GM12878 (cell line): ENCODE data around the gene KRT80. TPM values are rescaled to one million over a fixed set of nuclear protein-coding genes. Genes with fewer than 3 reads are reported as not detected.

ENCODE experiments used
- ATAC-seq: fragments of 200-7000 bp; cut with Tn5 transposase; 3 replicates; pipeline ENCODE4 v1.9.1; 2020; ENCODE audit warnings: mild to moderate bottlenecking, moderate library complexity
- BruUV-seq: library from RNA; stranded (reverse); fragments of 400-500 nt; replicated peaks from 2 replicates; lab custom pipeline; 2021; lab: Mats Ljungman, UMichigan
- CTCF ChIA-PET: fragments of 300-600 bp; sonication (Branson Sonifier 250); formaldehyde crosslinking; extraction: SDS; loops from one replicate; lab custom pipeline; 2021; ENCODE audit warnings: inconsistent platforms; lab: Yijun Ruan, JAX
- POLR2A ChIA-PET: fragments of 350-600 bp; formaldehyde crosslinking; extraction: SDS; loops from one replicate; lab custom pipeline; 2021; ENCODE audit warnings: inconsistent platforms; lab: Charles Lee
- RAD21 ChIA-PET: fragments of 300-600 bp; sonication (Branson Sonifier 250); formaldehyde crosslinking; loops from one replicate; lab custom pipeline; 2023; ENCODE audit warnings: antibody characterized with exemption; ENCODE audit not compliant: unreplicated experiment; lab: Charles Lee
- SMC1A ChIA-PET: fragments of 300-600 bp; sonication (Branson Sonifier 250); formaldehyde crosslinking; loops from one replicate; lab custom pipeline; 2023; ENCODE audit not compliant: unreplicated experiment, uncharacterized antibody; lab: Charles Lee
- DNase-seq: peaks from one replicate; pipeline ENCODE4 v3.0.0-alpha.2; 2011; ENCODE audit warnings: low read depth, low spot score
- FAIRE-seq: peaks from 3 replicates; lab custom pipeline; 2011; peaks lifted over from hg19 to GRCh38; lab: Jason Lieb, UNC
- H2AFZ ChIP-seq: 2 replicates; pipeline ENCODE4 v1.6.0; 2011; ENCODE audit warnings: low read depth, low read length, control low read depth; ENCODE audit not compliant: control insufficient read depth
- H3K27ac ChIP-seq: 2 replicates; pipeline ENCODE4 v1.5.1; 2011; ENCODE audit warnings: control low read depth; ENCODE audit not compliant: control insufficient read depth, insufficient read depth
- H3K27me3 ChIP-seq, 2 experiments: replicated peaks in 1 of 2; 2 replicates each; pipeline versions ENCODE4 v1.6.0 to v1.6.1; 2011; ENCODE audit warnings: low read length in 1 of 2; ENCODE audit not compliant: control insufficient read depth in 2 of 2, insufficient read depth in 2 of 2
- H3K36me3 ChIP-seq, 2 experiments: 2 replicates each; pipeline ENCODE4 v1.5.1; 2011; ENCODE audit warnings: low read length in 1 of 2; ENCODE audit not compliant: control insufficient read depth in 2 of 2, insufficient read depth in 2 of 2
- H3K4me1 ChIP-seq: 2 replicates; pipeline ENCODE4 v1.6.1; 2011; ENCODE audit warnings: mild to moderate bottlenecking, low read length, moderate library complexity, mixed read lengths; ENCODE audit not compliant: control insufficient read depth, insufficient read depth
- H3K4me2 ChIP-seq: 2 replicates; pipeline ENCODE4 v1.6.0; 2011; ENCODE audit warnings: control low read depth; ENCODE audit not compliant: control insufficient read depth, insufficient read depth
- H3K4me3 ChIP-seq: fragments of 200-600 bp; sonication (generic); 2 replicates; pipeline ENCODE4 v1.5.1; 2016
- H3K79me2 ChIP-seq: 2 replicates; pipeline ENCODE4 v1.6.0; 2011; ENCODE audit warnings: low read length; ENCODE audit not compliant: control insufficient read depth, insufficient read depth
- H3K9ac ChIP-seq: 2 replicates; pipeline ENCODE4 v1.8.0; 2011; ENCODE audit warnings: low read length, control low read depth, mixed read lengths; ENCODE audit not compliant: control insufficient read depth, insufficient read depth
- H3K9me3 ChIP-seq: replicated peaks from 3 replicates; pipeline ENCODE4 v1.5.1; 2011; ENCODE audit warnings: mild to moderate bottlenecking, low read length; ENCODE audit not compliant: control insufficient read depth, insufficient read depth
- H4K20me1 ChIP-seq: 2 replicates; pipeline ENCODE4 v1.6.0; 2011; ENCODE audit not compliant: control insufficient read depth, insufficient read depth
- ASH2L ChIP-seq: fragments of 300-600, 200-600 bp; sonication (generic); IDR thresholded peaks from 2 replicates; pipeline ENCODE4 v1.6.1; 2017; ENCODE audit warnings: low read depth, mild to moderate bottlenecking, borderline replicate concordance
- BCL3 ChIP-seq: IDR thresholded peaks from 2 replicates; pipeline ENCODE4 v1.6.1; 2011; ENCODE audit warnings: borderline replicate concordance, low read depth, mild to moderate bottlenecking, moderate library complexity, low read length; ENCODE audit not compliant: insufficient read depth, poor library complexity, severe bottlenecking
- CBFB ChIP-seq: IDR thresholded peaks from 2 replicates; pipeline ENCODE4 v1.6.1; 2016; ENCODE audit warnings: antibody characterized with exemption, low read depth
- EZH2 ChIP-seq: IDR thresholded peaks from 2 replicates; pipeline ENCODE4 v1.6.1; 2012; ENCODE audit warnings: low read depth, mild to moderate bottlenecking, control low read depth, inconsistent platforms, low read length, borderline replicate concordance; ENCODE audit not compliant: control insufficient read depth
- HDAC6 ChIP-seq: fragments of 200-600 bp; sonication (generic); IDR thresholded peaks from one replicate; pipeline ENCODE4 v1.8.0; 2017; ENCODE audit warnings: antibody characterized with exemption; ENCODE audit not compliant: unreplicated experiment
- KAT2A ChIP-seq: conservative IDR thresholded peaks from 2 replicates; pipeline ENCODE4 v1.6.1; 2011; ENCODE audit warnings: low read depth, low read length; ENCODE audit not compliant: control insufficient read depth
- MXI1 ChIP-seq: fragments of 150-350 bp; IDR thresholded peaks from 2 replicates; pipeline ENCODE4 v1.6.1; 2011; ENCODE audit warnings: low read depth, mild to moderate bottlenecking, inconsistent platforms, low read length, improper control_type of control experiment
- RFX5 ChIP-seq: IDR thresholded peaks from 2 replicates; pipeline ENCODE4 v1.6.1; 2011; ENCODE audit warnings: low read depth, low read length, improper control_type of control experiment
- WGBS: methylation state at CpG from one replicate; pipeline ENCODE4 v1.1.6; 2016; ENCODE audit warnings: low lambda C conversion rate; ENCODE audit not compliant: insufficient replicate concordance, insufficient coverage; ENCODE audit errors: missing lambda C conversion rate; 5-methylcytosine and 5-hydroxymethylcytosine counted together
- in situ Hi-C: fragments of 300-500 bp; cut with MboI; formaldehyde crosslinking; loops from 9 replicates; pipeline ENCODE4 v1.14.3; 2018; ENCODE audit warnings: mixed read lengths
- intact Hi-C: fragments of 100-400 bp; cut with micrococcal nuclease; formaldehyde crosslinking; loops from one replicate; pipeline ENCODE4 v1.14.2; 2022; ENCODE audit not compliant: unreplicated experiment
- polyA plus RNA-seq, 11 experiments: library from polyadenylated mRNA; depleted of rRNA in 4 of 11; unstranded in 6 of 11; stranded (reverse) in 5 of 11; fragments of >200 nt; fragmentation: Nextera tagmentation in 4 of 11; fragmentation: Illumina TruSeq in 1 of 11; extraction: Ambion mirVana in 4 of 11; extraction: Trizol in 1 of 11; gene quantifications; 1 replicate in 1 of 11; 2 replicates in 10 of 11; pipeline versions ENCODE4 v1.2.1 to v1.2.3, GENCODE V29; 2011 to 2016; ENCODE audit warnings: inconsistent platforms in 2 of 11, missing spikeins in 2 of 11, low read depth in 1 of 11
- total RNA-seq, 4 experiments: library from RNA; depleted of rRNA in 3 of 4; stranded (reverse); fragments of >200 nt in 3 of 4; fragmentation: Illumina TruSeq in 1 of 4; extraction: Trizol in 1 of 4; gene quantifications; 2 replicates each; pipeline versions ENCODE4 v1.2.1 to v1.2.3, GENCODE V29; 2013 to 2021
- TF ChIP-seq, protein P1 (sequence below): IDR thresholded peaks from 2 replicates; pipeline ENCODE4 v1.6.1; 2012; ENCODE audit warnings: improper control_type of control experiment, low read depth, low read length; ENCODE audit not compliant: insufficient replicate concordance

The KRT80 gene
- total and polyA plus RNA-seq, 10 of the 15 experiments (the other 5 are each of a cell fraction or from before 2014, with no cell fraction given): 0.01 TPM; not detected in 9

DNA sequence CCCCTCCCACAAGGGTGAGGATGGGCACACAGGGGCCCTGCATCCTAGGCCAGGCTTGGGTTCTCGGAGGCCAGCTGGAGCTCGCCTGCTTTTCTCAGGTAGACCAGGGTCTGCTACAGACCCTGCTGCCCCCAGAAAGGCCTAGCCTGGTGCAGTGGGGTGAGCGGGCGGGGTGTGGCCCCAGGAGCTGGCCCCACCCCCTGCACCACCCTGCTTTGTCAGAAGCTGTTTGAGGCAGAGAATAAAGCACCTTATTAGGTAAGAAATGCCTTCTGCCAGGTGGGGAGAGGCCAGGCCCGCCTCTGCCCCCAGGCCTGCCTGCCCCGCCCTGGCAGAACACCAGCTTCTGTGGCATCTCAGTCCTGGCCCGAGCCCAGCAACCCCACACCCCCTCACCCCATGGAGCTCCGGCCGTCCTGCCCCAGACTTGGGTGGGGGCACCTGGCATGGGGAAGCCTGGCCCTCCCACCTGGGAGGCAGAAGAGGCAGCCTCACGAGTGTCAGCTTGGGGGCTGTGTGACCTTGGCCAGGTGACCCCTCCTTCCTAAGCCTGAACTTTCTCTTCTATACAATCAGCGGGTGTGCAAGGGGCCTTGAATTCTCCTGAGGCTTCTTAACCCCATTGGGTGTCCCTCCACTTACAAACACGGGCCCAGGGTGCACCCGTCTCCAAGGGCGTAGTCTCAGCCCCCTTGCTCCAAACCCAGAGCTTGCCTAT, 43.2 kb downstream of the KRT80 start:
- ATAC-seq (peak; percentile 22; the same call in 2 of the 3 replicates), DNase-seq (no peak), FAIRE-seq (no peak)
- intact Hi-C loops: no loop called here
- H4K20me1 ChIP-seq: no peaks in the 10 kb centered on the region
- no peak overlapping the region for H3K27ac ChIP-seq
- H3K36me3 ChIP-seq: no peaks in the 10 kb centered on the region
- TF ChIP-seq BCL3: no peak
- no peak for TF ChIP-seq ASH2L
- no peak for TF ChIP-seq RFX5
- TF ChIP-seq CBFB: no peak
- TF ChIP-seq, protein P1, sequence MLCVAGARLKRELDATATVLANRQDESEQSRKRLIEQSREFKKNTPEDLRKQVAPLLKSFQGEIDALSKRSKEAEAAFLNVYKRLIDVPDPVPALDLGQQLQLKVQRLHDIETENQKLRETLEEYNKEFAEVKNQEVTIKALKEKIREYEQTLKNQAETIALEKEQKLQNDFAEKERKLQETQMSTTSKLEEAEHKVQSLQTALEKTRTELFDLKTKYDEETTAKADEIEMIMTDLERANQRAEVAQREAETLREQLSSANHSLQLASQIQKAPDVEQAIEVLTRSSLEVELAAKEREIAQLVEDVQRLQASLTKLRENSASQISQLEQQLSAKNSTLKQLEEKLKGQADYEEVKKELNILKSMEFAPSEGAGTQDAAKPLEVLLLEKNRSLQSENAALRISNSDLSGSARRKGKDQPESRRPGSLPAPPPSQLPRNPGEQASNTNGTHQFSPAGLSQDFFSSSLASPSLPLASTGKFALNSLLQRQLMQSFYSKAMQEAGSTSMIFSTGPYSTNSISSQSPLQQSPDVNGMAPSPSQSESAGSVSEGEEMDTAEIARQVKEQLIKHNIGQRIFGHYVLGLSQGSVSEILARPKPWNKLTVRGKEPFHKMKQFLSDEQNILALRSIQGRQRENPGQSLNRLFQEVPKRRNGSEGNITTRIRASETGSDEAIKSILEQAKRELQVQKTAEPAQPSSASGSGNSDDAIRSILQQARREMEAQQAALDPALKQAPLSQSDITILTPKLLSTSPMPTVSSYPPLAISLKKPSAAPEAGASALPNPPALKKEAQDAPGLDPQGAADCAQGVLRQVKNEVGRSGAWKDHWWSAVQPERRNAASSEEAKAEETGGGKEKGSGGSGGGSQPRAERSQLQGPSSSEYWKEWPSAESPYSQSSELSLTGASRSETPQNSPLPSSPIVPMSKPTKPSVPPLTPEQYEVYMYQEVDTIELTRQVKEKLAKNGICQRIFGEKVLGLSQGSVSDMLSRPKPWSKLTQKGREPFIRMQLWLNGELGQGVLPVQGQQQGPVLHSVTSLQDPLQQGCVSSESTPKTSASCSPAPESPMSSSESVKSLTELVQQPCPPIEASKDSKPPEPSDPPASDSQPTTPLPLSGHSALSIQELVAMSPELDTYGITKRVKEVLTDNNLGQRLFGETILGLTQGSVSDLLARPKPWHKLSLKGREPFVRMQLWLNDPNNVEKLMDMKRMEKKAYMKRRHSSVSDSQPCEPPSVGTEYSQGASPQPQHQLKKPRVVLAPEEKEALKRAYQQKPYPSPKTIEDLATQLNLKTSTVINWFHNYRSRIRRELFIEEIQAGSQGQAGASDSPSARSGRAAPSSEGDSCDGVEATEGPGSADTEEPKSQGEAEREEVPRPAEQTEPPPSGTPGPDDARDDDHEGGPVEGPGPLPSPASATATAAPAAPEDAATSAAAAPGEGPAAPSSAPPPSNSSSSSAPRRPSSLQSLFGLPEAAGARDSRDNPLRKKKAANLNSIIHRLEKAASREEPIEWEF: no peak
- TF ChIP-seq EZH2: no peak
- TF ChIP-seq HDAC6: no peak
- TF ChIP-seq KAT2A: no peak
- TF ChIP-seq MXI1: no peak
- no TSS peak for BruUV-seq
- no peak overlapping the region for H2AFZ ChIP-seq
- H3K9me3 ChIP-seq: no peaks in the 10 kb centered on the region
- SMC1A ChIA-PET: no interaction called here
- in situ Hi-C loops: loop anchor here (5.0 kb wide), 1 partner anchor 839 kb away; no protein-coding TSS in a partner anchor
- H3K9ac ChIP-seq: no peak overlapping the region
- CTCF ChIA-PET: interaction anchor here (0.6 to 2.1 kb wide), 4 partner anchors 123 to 732 kb away, joined by 3 to 6 read pairs (median 4); no protein-coding TSS in a partner anchor
- WGBS: 20% methylated on average over 14 of the region's 14 CpGs
- H3K4me2 ChIP-seq: no peak overlapping the region
- H3K79me2 ChIP-seq: no peaks in the 10 kb centered on the region
- no peaks in the 10 kb centered on the region for H3K4me1 ChIP-seq
- RAD21 ChIA-PET: interaction anchor here (0.6 to 1.1 kb wide), 2 partner anchors 25 to 38 kb away, joined by 3 read pairs; no protein-coding TSS in a partner anchor
- no peak overlapping the region for H3K4me3 ChIP-seq
- no peaks in the 10 kb centered on the region; a peak in 2 of 4 replicates for H3K27me3 ChIP-seq
- POLR2A ChIA-PET: no interaction called here
